ENCODE data around the gene PRSS16.

DNA sequence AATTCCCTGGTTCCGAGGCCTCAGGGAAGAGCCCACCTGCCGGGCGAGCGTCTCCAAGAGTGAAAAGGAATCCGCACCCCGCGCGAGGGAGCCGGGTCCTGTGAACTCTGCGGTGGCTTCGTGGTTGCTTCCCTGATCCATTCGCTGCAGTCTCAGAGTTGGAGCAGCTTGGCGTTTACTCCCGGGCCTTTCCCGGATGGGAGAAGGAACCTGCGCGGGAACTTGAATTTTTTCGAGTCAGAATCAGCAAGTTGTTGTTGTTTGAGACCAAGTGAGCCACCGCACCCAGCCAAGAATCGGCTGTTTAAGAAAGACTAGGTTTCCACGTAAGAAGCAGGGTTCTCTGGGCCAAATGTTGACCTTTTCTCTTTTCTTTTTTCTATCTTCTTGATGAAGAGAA is 12.9 kb downstream of the PRSS16 start:
- no peak for TF ChIP-seq POLR2AphosphoS5 (IDR thresholded peaks at IDR 0.05)
- TF ChIP-seq, protein P1, sequence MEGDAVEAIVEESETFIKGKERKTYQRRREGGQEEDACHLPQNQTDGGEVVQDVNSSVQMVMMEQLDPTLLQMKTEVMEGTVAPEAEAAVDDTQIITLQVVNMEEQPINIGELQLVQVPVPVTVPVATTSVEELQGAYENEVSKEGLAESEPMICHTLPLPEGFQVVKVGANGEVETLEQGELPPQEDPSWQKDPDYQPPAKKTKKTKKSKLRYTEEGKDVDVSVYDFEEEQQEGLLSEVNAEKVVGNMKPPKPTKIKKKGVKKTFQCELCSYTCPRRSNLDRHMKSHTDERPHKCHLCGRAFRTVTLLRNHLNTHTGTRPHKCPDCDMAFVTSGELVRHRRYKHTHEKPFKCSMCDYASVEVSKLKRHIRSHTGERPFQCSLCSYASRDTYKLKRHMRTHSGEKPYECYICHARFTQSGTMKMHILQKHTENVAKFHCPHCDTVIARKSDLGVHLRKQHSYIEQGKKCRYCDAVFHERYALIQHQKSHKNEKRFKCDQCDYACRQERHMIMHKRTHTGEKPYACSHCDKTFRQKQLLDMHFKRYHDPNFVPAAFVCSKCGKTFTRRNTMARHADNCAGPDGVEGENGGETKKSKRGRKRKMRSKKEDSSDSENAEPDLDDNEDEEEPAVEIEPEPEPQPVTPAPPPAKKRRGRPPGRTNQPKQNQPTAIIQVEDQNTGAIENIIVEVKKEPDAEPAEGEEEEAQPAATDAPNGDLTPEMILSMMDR (IDR thresholded peaks at IDR 0.05) = no peak
